Stimulated activated naive B cell treated with anti-CD40 and anti-IgM and Interleukin-4, amounts not matched to agents 10 μg/mL and 1 μg/mL and 100 μg/mL, for 72 hours (primary cell): ENCODE results near the gene DAAM1.

Experiments used
- ATAC-seq, 2 donors: fragments of 150-1000 bp; cut with Tn5 transposase; replicated peaks; 2 replicates each; pipeline ENCODE4 v1.10.0; 2021; ENCODE audit warnings: moderate library complexity in 1 of 2
- DNase-seq: peaks from one replicate; pipeline ENCODE4 v3.0.0; 2021
- H3K27ac Mint-ChIP-seq: one replicate; pipeline ENCODE4 v1.8.0; 2022; ENCODE audit warnings: mild to moderate bottlenecking, mixed read lengths
- H3K27me3 Mint-ChIP-seq, 2 donors: one replicate each; pipeline ENCODE4 v1.8.0; 2022; ENCODE audit warnings: mixed read lengths in 2 of 2
- H3K36me3 Mint-ChIP-seq, 2 donors: one replicate each; pipeline ENCODE4 v1.8.0; 2022; ENCODE audit warnings: mixed read lengths in 2 of 2, mild to moderate bottlenecking in 1 of 2
- H3K4me1 Mint-ChIP-seq, 2 donors: one replicate each; pipeline ENCODE4 v1.8.0; 2022; ENCODE audit warnings: mixed read lengths in 2 of 2, mild to moderate bottlenecking in 1 of 2
- H3K4me3 Mint-ChIP-seq, 2 donors: one replicate each; pipeline ENCODE4 v1.8.0; 2022; ENCODE audit warnings: mild to moderate bottlenecking in 2 of 2, mixed read lengths in 2 of 2, moderate library complexity in 1 of 2
- H3K9me3 Mint-ChIP-seq, 2 donors: one replicate each; pipeline ENCODE4 v1.8.0; 2022; ENCODE audit warnings: mixed read lengths in 2 of 2, mild to moderate bottlenecking in 1 of 2

Gene DAAM1

DNA sequence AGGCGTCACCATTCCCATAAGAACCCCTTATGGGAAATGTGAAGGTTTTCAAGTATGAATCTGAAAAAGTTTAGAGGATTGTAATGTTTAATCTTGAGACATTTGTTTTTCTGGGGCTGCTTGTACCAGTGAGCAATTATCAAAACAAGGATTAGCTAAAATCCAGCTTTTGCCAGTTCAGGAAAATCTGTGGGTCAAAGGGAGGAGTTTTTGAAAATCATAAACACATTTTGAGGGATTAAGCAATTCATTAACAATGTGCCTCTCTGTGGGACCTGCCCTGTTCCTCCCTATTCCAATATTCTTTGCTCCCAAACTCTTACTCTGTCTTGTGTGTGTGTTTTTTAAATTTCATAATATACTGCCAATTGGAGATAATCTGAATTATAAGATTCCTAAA lies 11.7 kb upstream of the DAAM1 start:
- H3K27me3 Mint-ChIP-seq = peaks cover 3 to 7% of the 10 kb centered on the region in 2 donors
- no peak for ATAC-seq
- H3K4me3 Mint-ChIP-seq = no peak overlapping the region
- H3K9me3 Mint-ChIP-seq = no peaks in the 10 kb centered on the region
- H3K36me3 Mint-ChIP-seq = no peaks in the 10 kb centered on the region
- no peak for DNase-seq
- no peak overlapping the region for H3K27ac Mint-ChIP-seq
- peaks cover 7 to 8% of the 10 kb centered on the region in 2 donors for H3K4me1 Mint-ChIP-seq

DNA sequence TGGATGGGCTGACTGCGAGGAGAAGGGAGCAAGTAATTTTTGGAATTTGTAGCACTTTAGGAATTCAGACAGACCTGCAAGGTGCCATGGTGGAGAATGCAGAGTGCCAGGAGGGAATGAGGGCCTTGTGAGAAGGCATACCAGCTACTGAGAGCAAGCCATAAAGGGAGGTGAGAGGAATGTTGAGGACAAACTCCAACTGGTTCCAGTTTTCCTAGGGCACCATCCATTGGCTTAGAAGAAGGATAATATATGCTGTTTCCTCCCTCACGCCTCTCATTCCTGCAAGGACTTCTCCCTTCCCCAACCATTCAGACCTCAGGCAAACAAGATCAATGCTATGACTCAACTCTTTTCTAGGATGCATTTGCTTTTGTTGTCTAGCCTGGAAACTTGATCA lies 11.2 kb upstream of the DAAM1 start:
- no peak overlapping the region for H3K4me3 Mint-ChIP-seq
- H3K4me1 Mint-ChIP-seq = peaks cover 7 to 8% of the 10 kb centered on the region in 2 donors
- DNase-seq (no peak), ATAC-seq (no peak)
- H3K27ac Mint-ChIP-seq = no peak overlapping the region
- H3K36me3 Mint-ChIP-seq = no peaks in the 10 kb centered on the region
- H3K9me3 Mint-ChIP-seq = no peaks in the 10 kb centered on the region
- H3K27me3 Mint-ChIP-seq = peaks cover 3 to 7% of the 10 kb centered on the region in 2 donors

DNA sequence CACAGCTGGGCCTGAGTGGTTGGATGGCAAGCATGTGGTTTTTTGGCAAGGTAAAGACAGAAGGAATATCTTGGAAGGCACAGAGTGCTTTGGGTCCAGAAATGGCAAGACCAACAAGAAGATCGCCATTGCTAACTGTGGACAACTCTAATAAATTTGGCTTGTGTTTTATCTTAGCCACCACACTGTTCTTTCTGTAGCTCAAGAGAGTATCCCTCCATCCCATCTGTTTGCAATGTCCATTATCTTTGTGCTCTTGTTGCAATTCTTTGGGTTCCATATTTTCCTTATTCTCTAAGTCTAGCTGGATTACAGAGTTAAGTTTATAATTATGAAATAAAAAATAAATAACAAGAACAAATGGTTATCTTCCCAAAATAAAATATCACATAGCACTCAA lies 6.7 kb upstream of the DAAM1 start:
- no peak overlapping the region for H3K4me3 Mint-ChIP-seq
- DNase-seq = no peak
- H3K4me1 Mint-ChIP-seq = peaks cover 0 to 3% of the 10 kb centered on the region in 2 donors
- no peaks in the 10 kb centered on the region for H3K36me3 Mint-ChIP-seq
- ATAC-seq = no peak
- H3K27me3 Mint-ChIP-seq = peaks cover 14 to 17% of the 10 kb centered on the region in 2 donors
- no peaks in the 10 kb centered on the region for H3K9me3 Mint-ChIP-seq
- H3K27ac Mint-ChIP-seq = no peak overlapping the region

DNA sequence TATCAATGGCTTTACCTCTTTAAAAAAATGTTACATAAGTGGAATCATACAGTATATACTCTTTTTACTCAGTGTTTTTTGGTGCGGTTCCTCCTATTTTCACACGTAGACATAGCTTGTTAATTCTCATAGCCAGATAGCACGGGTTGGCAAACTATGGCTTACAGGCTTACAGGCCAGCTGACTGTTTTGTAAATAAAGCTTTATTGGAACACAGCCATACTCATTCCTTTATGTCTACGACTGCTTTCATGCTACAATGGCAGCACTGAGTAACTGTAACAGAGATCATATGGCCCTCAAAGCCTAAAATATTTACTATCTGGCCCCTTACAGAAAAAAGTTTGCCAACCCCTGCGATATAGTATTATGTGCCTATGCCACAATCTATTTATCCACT lies 5.8 kb upstream of the DAAM1 start:
- Mint-ChIP-seq H3K9me3 (no peaks in the 10 kb centered on the region), H3K4me3 (no peak overlapping the region), H3K36me3 (no peaks in the 10 kb centered on the region), H3K27me3 (peaks cover 17 to 18% of the 10 kb centered on the region in 2 donors), H3K27ac (no peak overlapping the region), H3K4me1 (peaks cover 3% of the 10 kb centered on the region in 2 donors)
- ATAC-seq = no peak
- no peak for DNase-seq

DNA sequence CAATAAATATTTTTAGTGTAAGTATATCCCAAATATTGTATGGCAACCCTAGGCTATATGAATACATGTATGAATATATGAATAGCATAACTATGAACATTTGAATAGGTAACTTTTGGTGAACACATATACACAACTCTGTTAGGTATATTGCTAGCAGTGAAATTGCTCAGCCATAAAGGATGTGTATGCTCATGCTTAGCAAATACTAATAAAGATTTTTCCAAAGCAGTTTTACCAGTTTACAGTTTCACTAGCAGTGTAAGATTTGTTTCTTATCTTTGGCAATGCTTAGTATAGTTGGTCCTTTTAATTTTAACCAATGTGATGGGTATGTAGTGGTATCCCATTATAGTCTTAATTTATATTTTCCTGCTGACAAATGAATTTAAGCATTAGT lies 5.3 kb upstream of the DAAM1 start:
- peaks cover 17 to 18% of the 10 kb centered on the region in 2 donors for H3K27me3 Mint-ChIP-seq
- ATAC-seq (no peak), DNase-seq (no peak)
- no peaks in the 10 kb centered on the region for H3K36me3 Mint-ChIP-seq
- H3K4me3 Mint-ChIP-seq = no peak overlapping the region
- H3K4me1 Mint-ChIP-seq = peaks cover 3 to 7% of the 10 kb centered on the region in 2 donors
- H3K27ac Mint-ChIP-seq = no peak overlapping the region
- H3K9me3 Mint-ChIP-seq = no peaks in the 10 kb centered on the region

DNA sequence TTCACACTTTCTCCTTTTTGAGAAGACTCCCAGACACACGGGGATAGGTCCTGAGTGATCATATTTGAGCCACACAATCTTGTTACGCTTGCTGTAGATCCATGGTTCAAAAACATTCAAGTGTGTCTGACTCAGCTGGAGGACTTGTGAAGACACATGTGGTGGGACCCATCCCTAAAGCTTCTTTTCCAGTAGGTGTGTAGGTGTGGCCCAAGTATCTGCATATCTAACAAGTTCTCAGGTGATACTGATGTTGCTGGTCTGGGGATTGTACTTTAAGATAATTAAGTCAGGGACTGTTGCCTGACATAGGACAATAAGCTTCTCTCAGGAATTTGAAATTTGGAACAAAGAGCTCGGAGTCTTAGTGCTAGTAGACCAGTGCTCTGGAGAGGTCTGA lies 4.1 kb upstream of the DAAM1 start:
- no peaks in the 10 kb centered on the region for H3K9me3 Mint-ChIP-seq
- DNase-seq (no peak), ATAC-seq (no peak)
- no peak overlapping the region for H3K4me3 Mint-ChIP-seq
- H3K4me1 Mint-ChIP-seq = peaks cover 2 to 12% of the 10 kb centered on the region in 2 donors
- H3K36me3 Mint-ChIP-seq = no peaks in the 10 kb centered on the region
- H3K27me3 Mint-ChIP-seq = peaks cover 16 to 17% of the 10 kb centered on the region in 2 donors
- H3K27ac Mint-ChIP-seq = no peak overlapping the region

DNA sequence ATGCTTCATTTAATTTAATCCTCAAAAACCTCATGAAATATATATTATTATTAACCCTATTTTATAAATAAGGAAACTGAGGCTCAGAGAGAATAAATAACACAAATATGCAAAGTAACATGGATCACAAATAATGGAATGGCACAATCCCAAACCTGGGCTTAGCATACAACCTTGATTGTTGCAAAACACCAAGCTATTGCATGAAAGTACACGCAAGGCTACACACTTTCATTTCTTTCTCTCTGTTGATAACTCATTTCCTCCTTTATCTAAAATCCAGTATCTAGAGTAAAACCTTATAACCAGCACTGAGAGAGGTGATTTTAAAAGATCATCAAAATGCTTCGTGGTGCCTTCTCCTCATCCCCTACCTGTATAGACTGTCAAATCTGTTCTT lies 2.8 kb upstream of the DAAM1 start:
- Mint-ChIP-seq H3K4me1 (peaks cover 12 to 24% of the 10 kb centered on the region in 2 donors), H3K4me3 (no peak overlapping the region), H3K27ac (no peak overlapping the region), H3K27me3 (peaks cover 11 to 16% of the 10 kb centered on the region in 2 donors), H3K9me3 (no peaks in the 10 kb centered on the region), H3K36me3 (no peaks in the 10 kb centered on the region)
- ATAC-seq (no peak), DNase-seq (no peak)

DNA sequence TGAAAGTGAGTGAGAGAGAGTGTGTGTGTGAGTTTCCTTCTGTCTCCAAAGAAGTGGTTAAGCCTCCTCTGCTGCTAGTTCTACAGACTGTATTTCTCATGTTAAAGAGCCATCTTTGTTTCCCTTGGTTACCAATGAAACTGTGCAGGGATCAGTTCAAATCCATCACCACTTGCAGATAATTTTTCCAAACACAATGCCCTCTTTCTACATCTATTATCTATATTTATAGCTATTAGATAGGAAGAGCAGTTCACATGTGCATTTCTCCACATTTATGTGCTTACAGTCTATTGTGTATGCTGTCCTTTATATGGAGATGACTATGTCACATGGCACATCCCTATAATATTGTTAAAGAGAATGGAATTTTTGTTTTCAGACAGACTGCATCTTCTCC lies 2.2 kb upstream of the DAAM1 start:
- Mint-ChIP-seq H3K36me3 (no peaks in the 10 kb centered on the region), H3K27ac (no peak overlapping the region), H3K9me3 (no peaks in the 10 kb centered on the region), H3K4me3 (no peak overlapping the region), H3K4me1 (peaks cover 12 to 24% of the 10 kb centered on the region in 2 donors), H3K27me3 (peaks cover 10 to 16% of the 10 kb centered on the region in 2 donors)
- ATAC-seq = no peak
- DNase-seq = no peak

DNA sequence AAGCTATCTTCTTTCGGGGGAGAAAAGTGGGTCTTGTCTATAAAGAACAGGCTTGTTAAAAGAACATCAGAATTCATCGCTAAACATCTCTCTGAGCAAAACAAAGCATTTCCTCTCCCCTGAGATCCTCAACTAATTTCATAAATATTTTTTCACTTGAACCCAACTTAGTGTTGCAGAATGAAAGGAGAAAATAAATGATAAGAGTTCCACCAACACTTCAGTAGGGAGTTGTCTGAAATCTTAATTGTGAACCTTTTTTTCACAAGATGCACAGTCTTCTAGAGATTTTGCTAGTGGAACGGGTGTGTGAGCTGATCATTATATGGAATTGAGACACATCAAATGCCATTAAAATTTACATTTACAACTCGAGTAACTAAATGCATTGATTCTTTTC lies 1.3 kb upstream of the DAAM1 start:
- H3K36me3 Mint-ChIP-seq = no peaks in the 10 kb centered on the region
- peaks cover 10 to 16% of the 10 kb centered on the region in 2 donors for H3K27me3 Mint-ChIP-seq
- H3K27ac Mint-ChIP-seq = no peak overlapping the region
- no peak for DNase-seq
- no peaks in the 10 kb centered on the region for H3K9me3 Mint-ChIP-seq
- H3K4me1 Mint-ChIP-seq = peaks cover 12 to 24% of the 10 kb centered on the region in 2 donors
- no peak for ATAC-seq
- no peak overlapping the region for H3K4me3 Mint-ChIP-seq

DNA sequence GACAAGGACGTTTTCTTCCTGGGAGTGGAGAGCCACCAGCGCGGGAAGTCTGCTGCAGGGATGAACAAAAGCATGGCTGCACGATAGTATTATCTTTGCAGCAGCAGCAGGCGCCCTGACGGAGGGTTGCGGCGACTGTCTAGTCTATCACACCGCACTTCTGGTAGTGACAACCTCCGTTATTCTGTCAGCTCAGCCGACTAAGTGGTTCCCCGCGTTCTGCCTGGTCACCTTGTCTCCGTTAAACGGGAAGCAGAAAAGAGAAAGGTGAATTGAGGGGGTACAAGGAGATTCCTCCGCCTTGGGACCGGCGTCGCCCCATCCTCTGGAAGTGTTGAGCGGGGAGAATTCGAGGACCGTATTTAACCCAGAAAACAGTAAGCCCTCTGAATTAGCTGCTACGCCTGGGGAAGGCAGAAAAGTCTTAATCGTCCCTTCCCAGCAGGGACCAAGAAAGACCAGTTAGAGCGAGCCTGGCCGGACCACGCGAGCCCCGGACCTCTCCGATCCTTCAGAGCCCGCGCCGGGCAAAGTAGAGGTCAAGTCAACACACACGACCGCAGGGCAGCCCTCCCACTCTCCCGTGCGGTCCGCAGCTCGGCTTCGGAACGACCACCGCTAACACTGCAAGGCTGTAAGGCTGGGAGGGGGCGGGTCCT lies 536 bp upstream of the DAAM1 start:
- Mint-ChIP-seq H3K36me3 (no peaks in the 10 kb centered on the region), H3K27me3 (peaks cover 10 to 16% of the 10 kb centered on the region in 2 donors), H3K4me3 (peak overlapping the region; percentile 86 to 99), H3K9me3 (no peaks in the 10 kb centered on the region), H3K27ac (peak overlapping the region; percentile 89), H3K4me1 (peaks cover 12 to 24% of the 10 kb centered on the region in 2 donors)
- DNase-seq (no peak), ATAC-seq (peak; percentile 18 to 19)

DNA sequence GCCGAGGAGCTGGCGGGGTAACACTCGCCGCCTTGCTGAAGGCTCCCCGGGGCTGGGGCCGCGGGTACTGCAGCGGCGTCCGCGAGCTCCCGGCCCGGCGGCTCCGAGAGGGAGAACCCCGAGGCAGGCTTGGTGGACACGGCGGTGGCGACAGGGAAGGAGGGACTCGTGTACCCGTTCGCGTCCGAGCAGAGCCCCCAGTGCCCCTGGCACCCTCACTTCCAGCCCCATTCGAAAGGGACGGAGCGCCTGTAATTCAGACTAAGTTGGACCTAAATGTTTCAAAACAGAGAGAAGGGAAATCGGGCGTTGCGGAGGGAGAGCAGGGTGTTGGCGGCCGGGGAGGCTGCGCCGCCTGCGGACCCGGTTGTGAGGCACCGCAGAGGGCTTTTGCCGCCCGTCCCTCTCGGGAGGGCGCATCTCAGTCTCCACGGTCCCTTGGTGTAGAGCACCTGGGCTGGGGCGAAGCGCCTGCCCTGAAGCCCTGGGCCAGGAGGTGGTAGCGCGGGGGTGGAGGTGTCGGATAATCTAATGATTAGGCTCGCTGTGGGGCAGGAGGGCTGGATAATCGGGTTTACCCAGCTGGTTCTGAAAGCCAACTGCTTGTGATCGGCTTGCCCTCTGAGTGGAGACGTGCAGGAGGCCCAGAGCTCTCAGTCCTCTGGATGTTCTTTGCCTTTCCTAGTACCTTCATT lies 771 bp downstream of the DAAM1 start:
- H3K4me3 Mint-ChIP-seq = peak overlapping the region; percentile 86 to 99

DNA sequence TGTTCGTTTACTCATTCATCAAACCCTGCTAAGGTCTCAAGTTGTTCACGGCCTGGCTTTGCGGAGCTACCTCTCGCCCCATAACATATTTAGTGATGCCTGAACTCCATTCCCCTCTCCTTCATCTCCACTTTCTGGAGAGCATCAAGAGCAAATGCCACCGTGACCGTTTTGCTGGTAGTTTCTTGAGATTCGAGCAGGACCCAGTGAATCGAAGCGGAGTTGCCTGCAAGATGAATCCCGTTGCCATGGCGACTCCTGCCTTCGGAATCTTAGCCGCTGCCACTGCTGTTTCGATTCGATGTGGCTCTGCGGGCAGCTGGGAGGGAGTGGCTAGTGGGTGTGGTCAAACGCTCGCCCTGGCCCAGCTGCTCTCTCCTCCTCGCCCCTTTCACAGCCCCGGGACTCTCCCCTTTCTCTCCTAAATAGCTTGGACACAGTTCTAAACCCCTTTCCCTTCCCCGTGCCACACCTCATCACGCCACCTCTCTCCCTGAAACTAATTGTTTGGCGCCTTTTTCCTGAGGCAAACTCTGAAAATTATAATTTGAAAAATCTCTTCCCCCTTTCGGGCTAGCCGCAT lies 1.4 kb downstream of the DAAM1 start:
- peak overlapping the region; percentile 79 for H3K27ac Mint-ChIP-seq

More for the DNA sequence above, 771 bp downstream of the DAAM1 start:
- no peaks in the 10 kb centered on the region for H3K36me3 Mint-ChIP-seq
- peaks cover 7 to 12% of the 10 kb centered on the region in 2 donors for H3K27me3 Mint-ChIP-seq
- H3K27ac Mint-ChIP-seq = peak overlapping the region; percentile 79
- DNase-seq (peak; percentile 33), ATAC-seq (peak; percentile 35 to 38)
- no peaks in the 10 kb centered on the region for H3K9me3 Mint-ChIP-seq
- H3K4me1 Mint-ChIP-seq = peaks cover 12 to 24% of the 10 kb centered on the region in 2 donors

DNA sequence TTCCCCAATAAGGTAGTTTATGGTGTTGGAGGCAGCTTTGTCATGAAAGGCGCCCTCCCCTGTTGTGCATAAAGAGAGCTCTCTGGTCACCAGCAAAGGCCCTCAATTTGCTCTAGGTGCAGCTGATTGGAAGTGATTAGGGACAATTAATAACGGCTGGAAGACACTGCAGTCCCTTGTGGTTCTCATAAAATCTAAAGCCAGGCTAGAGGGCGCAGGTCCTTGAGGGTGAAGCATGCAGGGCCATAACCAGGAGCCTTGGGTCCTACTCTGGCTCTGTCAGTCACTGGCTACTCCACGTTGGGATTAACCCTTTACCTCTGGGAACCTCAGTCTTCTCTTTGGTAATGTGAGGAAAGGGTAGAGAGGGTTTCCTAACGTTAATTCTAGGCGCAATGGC lies 1.9 kb downstream of the DAAM1 start:
- DNase-seq = no peak

More for the DNA sequence above, 1.4 kb downstream of the DAAM1 start:
- Mint-ChIP-seq H3K36me3 (no peaks in the 10 kb centered on the region), H3K4me3 (peak overlapping the region; percentile 86 to 99), H3K27me3 (peaks cover under 1 to 6% of the 10 kb centered on the region in 2 donors), H3K9me3 (no peaks in the 10 kb centered on the region), H3K4me1 (peaks cover 12 to 24% of the 10 kb centered on the region in 2 donors)
- ATAC-seq = peak; percentile 44
- peak; percentile 76 for DNase-seq

DNA sequence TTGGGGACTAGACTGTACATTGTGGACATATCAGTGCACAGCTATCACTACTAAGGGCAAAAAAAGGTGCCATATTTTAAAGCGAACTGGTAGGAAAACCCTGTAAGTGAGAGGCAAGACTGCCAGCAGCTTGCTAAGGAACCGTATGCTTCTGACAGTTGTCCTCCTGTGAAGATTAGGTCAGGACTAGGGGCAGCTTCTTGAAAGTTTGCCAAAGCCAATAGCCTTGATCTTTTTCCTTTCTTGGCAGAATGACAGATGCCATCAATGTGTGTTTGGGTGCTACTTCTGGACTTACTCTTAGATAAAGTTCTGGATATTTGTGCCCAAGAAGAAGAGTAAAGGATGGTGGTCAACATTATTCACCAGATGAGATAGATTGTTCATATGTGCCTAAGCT lies 7.4 kb downstream of the DAAM1 start:
- Mint-ChIP-seq H3K4me3 (no peak overlapping the region), H3K27me3 (no peaks in the 10 kb centered on the region), H3K4me1 (peaks cover 4 to 8% of the 10 kb centered on the region in 2 donors), H3K36me3 (no peaks in the 10 kb centered on the region), H3K9me3 (no peaks in the 10 kb centered on the region), H3K27ac (no peak overlapping the region)
- DNase-seq (no peak), ATAC-seq (no peak)

More for the DNA sequence above, 1.9 kb downstream of the DAAM1 start:
- H3K27ac Mint-ChIP-seq = peak overlapping the region; percentile 79
- H3K4me1 Mint-ChIP-seq = peaks cover 12 to 24% of the 10 kb centered on the region in 2 donors
- no peaks in the 10 kb centered on the region for H3K36me3 Mint-ChIP-seq
- H3K4me3 Mint-ChIP-seq = peak overlapping the region; percentile 86 to 99
- no peaks in the 10 kb centered on the region for H3K9me3 Mint-ChIP-seq
- no peak for ATAC-seq
- peaks cover 0 to 5% of the 10 kb centered on the region in 2 donors for H3K27me3 Mint-ChIP-seq
